MM.1S (cell line): Measurements from ENCODE around the gene STYXL1.

Source experiments
- EZH2phosphoT487 ChIP-seq: fragments of 300-600 bp; sonication (generic); IDR thresholded peaks from 2 replicates; pipeline ENCODE4 v1.6.1; 2018; ENCODE audit warnings: antibody characterized with exemption, low read length
- TF ChIP-seq, protein P1 (sequence below): fragments of 300-600 bp; sonication (generic); IDR thresholded peaks from 2 replicates; pipeline ENCODE4 v1.5.1; 2016; ENCODE audit warnings: antibody characterized with exemption, low read length, mixed read lengths

DNA sequence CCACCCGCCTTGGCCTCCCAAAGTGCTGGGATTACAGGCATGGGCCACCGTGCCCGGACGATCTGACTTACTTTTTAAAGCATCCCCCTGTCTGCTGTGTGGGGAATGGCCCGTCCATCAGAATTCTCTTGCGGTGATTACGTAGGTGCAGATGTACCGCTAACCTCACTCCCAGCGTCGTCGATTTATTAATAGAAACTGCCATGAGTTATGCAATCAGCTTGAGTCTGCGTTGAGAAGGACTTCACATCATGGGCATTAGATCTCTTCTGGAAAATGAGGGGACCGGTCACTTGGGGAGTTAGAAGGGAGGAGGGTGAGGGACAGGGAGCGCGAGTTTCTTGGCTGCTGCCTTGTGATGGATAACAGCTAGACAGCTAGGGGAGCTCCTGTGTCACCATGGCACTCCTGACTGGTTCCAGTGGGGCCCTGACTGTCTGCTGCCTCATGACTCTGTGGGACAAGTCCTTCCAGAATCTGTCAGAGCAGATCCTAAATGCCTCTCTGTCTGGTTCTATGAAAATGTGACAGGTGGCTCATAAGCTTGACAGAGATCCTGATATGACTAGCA is 97.6 kb downstream of the STYXL1 start:
- TF ChIP-seq, protein P1, sequence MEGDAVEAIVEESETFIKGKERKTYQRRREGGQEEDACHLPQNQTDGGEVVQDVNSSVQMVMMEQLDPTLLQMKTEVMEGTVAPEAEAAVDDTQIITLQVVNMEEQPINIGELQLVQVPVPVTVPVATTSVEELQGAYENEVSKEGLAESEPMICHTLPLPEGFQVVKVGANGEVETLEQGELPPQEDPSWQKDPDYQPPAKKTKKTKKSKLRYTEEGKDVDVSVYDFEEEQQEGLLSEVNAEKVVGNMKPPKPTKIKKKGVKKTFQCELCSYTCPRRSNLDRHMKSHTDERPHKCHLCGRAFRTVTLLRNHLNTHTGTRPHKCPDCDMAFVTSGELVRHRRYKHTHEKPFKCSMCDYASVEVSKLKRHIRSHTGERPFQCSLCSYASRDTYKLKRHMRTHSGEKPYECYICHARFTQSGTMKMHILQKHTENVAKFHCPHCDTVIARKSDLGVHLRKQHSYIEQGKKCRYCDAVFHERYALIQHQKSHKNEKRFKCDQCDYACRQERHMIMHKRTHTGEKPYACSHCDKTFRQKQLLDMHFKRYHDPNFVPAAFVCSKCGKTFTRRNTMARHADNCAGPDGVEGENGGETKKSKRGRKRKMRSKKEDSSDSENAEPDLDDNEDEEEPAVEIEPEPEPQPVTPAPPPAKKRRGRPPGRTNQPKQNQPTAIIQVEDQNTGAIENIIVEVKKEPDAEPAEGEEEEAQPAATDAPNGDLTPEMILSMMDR = no peak
- no peak for TF ChIP-seq EZH2phosphoT487
